Adrenal gland (tissue), 19 donors: ENCODE data around the gene CYP21A2. TPM values are rescaled to one million over a fixed set of nuclear protein-coding genes. Genes with fewer than 3 reads are reported as not detected.
A peak's percentile ranks its signal among the peaks of the same experiment; 100 is the strongest.
"Not testable (repeated sequence)": the region's sequence is repeated elsewhere in the genome, so short reads cannot be mapped to it uniquely, and the experiment has no call there.

Source experiments
- DNase-seq, 7 donors: peaks; one replicate each; pipeline ENCODE4 v3.0.0-alpha.2; 2019 to 2020
- H3K27ac ChIP-seq, 5 donors: fragments of 200-600 bp; sonication (generic) in 4 of 5; 1 replicate in 3 of 5; 2 replicates in 2 of 5; pipeline versions ENCODE4 v1.5.1 to v1.8.0; 2016 to 2020; ENCODE audit warnings: mild to moderate bottlenecking in 1 of 5
- H3K27me3 ChIP-seq: fragments of 200-600 bp; 2 replicates; pipeline ENCODE4 v1.8.0; 2021
- H3K36me3 ChIP-seq, 2 donors: fragments of 200-600 bp; replicated peaks in 1 of 2; 1 replicate in 1 of 2; 2 replicates in 1 of 2; pipeline versions ENCODE4 v1.5.1 to v1.8.0; 2018 to 2022
- H3K4me1 ChIP-seq, 2 donors: fragments of 200-600 bp; replicated peaks in 1 of 2; 1 replicate in 1 of 2; 2 replicates in 1 of 2; pipeline versions ENCODE4 v1.5.1 to v1.8.0; 2018 to 2021
- H3K4me3 ChIP-seq, 4 donors: fragments of 200-600 bp; sonication (generic) in 3 of 4; one replicate each; pipeline ENCODE4 v1.5.1; 2016 to 2018
- H3K9me3 ChIP-seq, 3 donors: fragments of 200-600 bp; sonication (generic) in 1 of 3; replicated peaks in 1 of 3; 1 replicate in 2 of 3; 2 replicates in 1 of 3; pipeline versions ENCODE4 v1.5.1 to v1.8.0; 2016 to 2021
- POLR2A ChIP-seq, 2 donors: fragments of 450-650 bp; IDR thresholded peaks; one replicate each; pipeline ENCODE4 v1.6.1; 2017; ENCODE audit warnings: antibody characterized with exemption in 2 of 2, mild to moderate bottlenecking in 2 of 2, moderate library complexity in 1 of 2
- WGBS, 4 donors: extraction: QIAGEN DNeasy Blood & Tissue Kit in 2 of 4; methylation state at CpG; one replicate each; pipeline versions ENCODE4 v1.1.5 to v1.1.7; 2013 to 2017; 5-methylcytosine and 5-hydroxymethylcytosine counted together
- intact Hi-C, 2 donors: fragments of 100-400 bp; cut with DNase I; formaldehyde crosslinking; loops; one replicate each; pipeline versions ENCODE4 v1.14.1 to v1.15.0; 2022 to 2023
- long read RNA-seq, 10 donors: library from polyadenylated mRNA in 3 of 10; unstranded in 2 of 10; stranded (forward) in 1 of 10; transcript quantifications; one replicate each; pipeline ENCODE4 v2.0.0 and lab custom pipeline, GENCODE V29; 2021 to 2026
- polyA plus RNA-seq, 3 donors: library from polyadenylated mRNA; stranded (reverse); fragments of 200-250 nt in 2 of 3; fragments of 350-450 nt in 1 of 3; fragmentation: Illumina TruSeq in 1 of 3; extraction: RNeasy Lipid Tissue Mini Kit (QIAGEN cat#74804) in 1 of 3; gene quantifications; one replicate each; pipeline ENCODE4 v1.2.3, GENCODE V29; 2013 to 2014
- total RNA-seq, 9 donors: library from RNA; depleted of rRNA in 4 of 9; stranded (reverse); fragments of >200 nt in 4 of 9; fragments of 120-200 nt in 1 of 9; fragmentation: NEBNext Ultra II Directional in 1 of 9; extraction: Animal tissue kit (Norgen Biotek cat#: 25700) in 1 of 9; gene quantifications; one replicate each; pipeline versions ENCODE4 v1.1.0 to v1.2.4, GENCODE V29; 2013 to 2023
- donor health status: healthy with polysubstance abuse.
- donor health status: Bipolar disorder and iron deficiency.
- donor health status: DM: yes; HTN: yes; CAD: no.
- donor health status: DM: no; HTN: no; CAD: no.
- donor health status: DM: no; HTN: no; CAD: no.
- donor health status: DM: yes; HTN: yes; CAD: no.

Gene CYP21A2
- total RNA-seq, result 1,000 to 10,000 TPM in 8 of 9 donors, 100 to 1,000 TPM in 1; 780 to 6,352 (median 2,415) TPM
- 1,000 to 10,000 TPM in 2 of 3 donors, 100 to 1,000 TPM in 1; 528 to 4,039 (median 2,532) TPM for polyA plus RNA-seq
- long read RNA-seq, donor 1, transcript CYP21A2-232 (2 exons, 649 nt), result minor isoform, 26 of 1,361 reads
- long read RNA-seq, donor 1, transcript CYP21A2-235 (4 exons, 584 nt), result minor isoform, 133 of 1,361 reads
- long read RNA-seq, donor 1, transcript CYP21A2-222 (9 exons, 1,914 nt), result minor isoform, 28 of 1,361 reads
- long read RNA-seq, donor 1, transcript CYP21A2-221 (10 exons, 2,182 nt), result major isoform, 957 of 1,361 reads
- long read RNA-seq, donor 1, partial matches to known transcripts, result 141 of 1,361 reads
- long read RNA-seq, donor 1, other reads (novel, unspliced or antisense), result 70 of 1,361 reads
- long read RNA-seq, donor 2, transcript CYP21A2-235 (4 exons, 584 nt), result minor isoform, 98 of 1,406 reads
- long read RNA-seq, donor 2, transcript CYP21A2-232 (2 exons, 649 nt), result minor isoform, 15 of 1,406 reads
- long read RNA-seq, donor 2, transcript CYP21A2-221 (10 exons, 2,182 nt), result major isoform, 570 of 1,406 reads
- long read RNA-seq, donor 2, partial matches to known transcripts, result 687 of 1,406 reads
- long read RNA-seq, donor 2, other reads (novel, unspliced or antisense), result 28 of 1,406 reads
- long read RNA-seq, donor 3, transcript CYP21A2-221 (10 exons, 2,182 nt), result major isoform, 638 of 1,713 reads
- long read RNA-seq, donor 3, transcript CYP21A2-235 (4 exons, 584 nt), result minor isoform, 84 of 1,713 reads
- long read RNA-seq, donor 3, transcript CYP21A2-232 (2 exons, 649 nt), result minor isoform, 9 of 1,713 reads
- long read RNA-seq, donor 3, transcript CYP21A2-222 (9 exons, 1,914 nt), result minor isoform, 18 of 1,713 reads
- long read RNA-seq, donor 3, partial matches to known transcripts, result 850 of 1,713 reads
- long read RNA-seq, donor 3, other reads (novel, unspliced or antisense), result 109 of 1,713 reads
- long read RNA-seq, donor 4, transcript CYP21A2-222 (9 exons, 1,914 nt), result minor isoform, 49 of 2,939 reads
- long read RNA-seq, donor 4, transcript CYP21A2-233 (9 exons, 1,709 nt), result minor isoform, 7 of 2,939 reads
- long read RNA-seq, donor 4, transcript CYP21A2-221 (10 exons, 2,182 nt), result major isoform, 2,328 of 2,939 reads
- long read RNA-seq, donor 4, partial matches to known transcripts, result 192 of 2,939 reads
- long read RNA-seq, donor 4, other reads (novel, unspliced or antisense), result 361 of 2,939 reads
- long read RNA-seq, donor 5, transcript CYP21A2-221 (10 exons, 2,182 nt), result major isoform, 16,799 of 17,977 reads
- long read RNA-seq, donor 5, transcript CYP21A2-222 (9 exons, 1,914 nt), result minor isoform, 294 of 17,977 reads
- long read RNA-seq, donor 5, transcript CYP21A2-230 (9 exons, 2,137 nt), result minor isoform, 15 of 17,977 reads
- long read RNA-seq, donor 5, transcript CYP21A2-233 (9 exons, 1,709 nt), result minor isoform, 124 of 17,977 reads
- long read RNA-seq, donor 5, partial matches to known transcripts, result 94 of 17,977 reads
- long read RNA-seq, donor 5, other reads (novel, unspliced or antisense), result 642 of 17,977 reads
- long read RNA-seq, donor 6, transcript CYP21A2-233 (9 exons, 1,709 nt), result minor isoform, 8 of 486 reads
- long read RNA-seq, donor 6, transcript CYP21A2-221 (10 exons, 2,182 nt), result major isoform, 303 of 486 reads
- long read RNA-seq, donor 6, transcript CYP21A2-222 (9 exons, 1,914 nt), result minor isoform, 42 of 486 reads
- long read RNA-seq, donor 6, partial matches to known transcripts, result 32 of 486 reads
- long read RNA-seq, donor 6, other reads (novel, unspliced or antisense), result 101 of 486 reads
- long read RNA-seq, donor 7, transcript CYP21A2-221 (10 exons, 2,182 nt), result major isoform, 259 of 431 reads
- long read RNA-seq, donor 7, transcript CYP21A2-235 (4 exons, 584 nt), result minor isoform, 82 of 431 reads
- long read RNA-seq, donor 7, transcript CYP21A2-232 (2 exons, 649 nt), result minor isoform, 6 of 431 reads
- long read RNA-seq, donor 7, partial matches to known transcripts, result 79 of 431 reads
- long read RNA-seq, donor 7, other reads (novel, unspliced or antisense), result 0 of 431 reads
- long read RNA-seq, donor 8, transcript CYP21A2-235 (4 exons, 584 nt), result minor isoform, 181 of 1,696 reads
- long read RNA-seq, donor 8, transcript CYP21A2-222 (9 exons, 1,914 nt), result minor isoform, 44 of 1,696 reads
- long read RNA-seq, donor 8, transcript CYP21A2-221 (10 exons, 2,182 nt), result major isoform, 1,349 of 1,696 reads
- long read RNA-seq, donor 8, transcript CYP21A2-232 (2 exons, 649 nt), result minor isoform, 19 of 1,696 reads
- long read RNA-seq, donor 8, partial matches to known transcripts, result 81 of 1,696 reads
- long read RNA-seq, donor 8, other reads (novel, unspliced or antisense), result 5 of 1,696 reads
- long read RNA-seq, donor 9, transcript CYP21A2-232 (2 exons, 649 nt), result minor isoform, 9 of 659 reads
- long read RNA-seq, donor 9, transcript CYP21A2-235 (4 exons, 584 nt), result minor isoform, 57 of 659 reads
- long read RNA-seq, donor 9, transcript CYP21A2-221 (10 exons, 2,182 nt), result major isoform, 405 of 659 reads
- long read RNA-seq, donor 9, transcript CYP21A2-222 (9 exons, 1,914 nt), result minor isoform, 7 of 659 reads
- long read RNA-seq, donor 9, partial matches to known transcripts, result 159 of 659 reads
- long read RNA-seq, donor 9, other reads (novel, unspliced or antisense), result 19 of 659 reads
- long read RNA-seq, donor 10, transcript CYP21A2-232 (2 exons, 649 nt), result minor isoform, 11 of 1,055 reads
- long read RNA-seq, donor 10, transcript CYP21A2-222 (9 exons, 1,914 nt), result minor isoform, 13 of 1,055 reads
- long read RNA-seq, donor 10, transcript CYP21A2-235 (4 exons, 584 nt), result minor isoform, 125 of 1,055 reads
- long read RNA-seq, donor 10, transcript CYP21A2-221 (10 exons, 2,182 nt), result major isoform, 463 of 1,055 reads
- long read RNA-seq, donor 10, partial matches to known transcripts, result 410 of 1,055 reads
- long read RNA-seq, donor 10, other reads (novel, unspliced or antisense), result 26 of 1,055 reads

DNA sequence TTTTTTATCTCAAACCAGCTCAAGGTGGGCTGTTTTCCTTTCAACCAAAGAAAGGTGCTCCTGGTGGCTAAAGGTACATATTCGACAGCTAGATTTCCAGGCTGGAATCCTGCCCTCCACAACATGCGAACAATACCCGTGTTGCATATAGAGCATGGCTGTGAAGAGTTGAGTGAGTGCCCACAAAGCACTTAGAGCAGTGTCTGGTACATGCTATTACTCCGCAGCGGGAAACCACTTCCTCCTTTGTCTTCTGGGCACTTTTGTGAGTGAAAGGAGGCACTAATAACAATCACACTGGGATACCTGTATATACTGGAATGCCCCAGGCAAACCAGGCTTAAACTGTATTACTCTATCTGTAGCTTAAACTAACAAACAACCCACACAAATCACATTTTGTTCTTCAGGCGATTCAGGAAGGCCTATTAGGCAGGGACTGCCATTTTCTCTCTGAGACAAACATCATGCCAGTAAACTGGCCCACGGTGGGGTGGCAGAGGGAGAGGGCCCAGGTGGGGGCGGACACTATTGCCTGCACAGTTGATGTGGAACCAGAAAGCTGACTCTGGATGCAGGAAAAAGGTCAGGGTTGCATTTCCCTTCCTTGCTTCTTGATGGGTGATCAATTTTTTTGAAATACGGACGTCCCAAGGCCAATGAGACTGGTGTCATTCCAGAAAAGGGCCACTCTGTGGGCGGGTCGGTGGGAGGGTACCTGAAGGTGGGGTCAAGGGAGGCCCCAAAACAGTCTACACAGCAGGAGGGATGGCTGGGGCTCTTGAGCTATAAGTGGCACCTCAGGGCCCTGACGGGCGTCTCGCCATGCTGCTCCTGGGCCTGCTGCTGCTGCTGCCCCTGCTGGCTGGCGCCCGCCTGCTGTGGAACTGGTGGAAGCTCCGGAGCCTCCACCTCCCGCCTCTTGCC is at the start of gene CYP21A2:
Gene CYP21A2, plus strand, starts transcription at position 818 of the 927 bp plus-strand sequence. Its CDS starts 8 bp downstream, at position 826.
- H3K27me3 ChIP-seq, H3K9me3 ChIP-seq, intact Hi-C loops, H3K36me3 ChIP-seq, H3K4me1 ChIP-seq: not testable (repeated sequence)
- peak in 1 of 2 donors; percentile 51 for TF ChIP-seq POLR2A (IDR thresholded peaks at IDR 0.05)
- Histone ChIP-seq H3K27ac (peak within 1 kb of the TSS; percentile 69 to 86 (median 79)), H3K4me3 (peak within 1 kb of the TSS in 1 of 4 donors; percentile 22)
- peak; percentile 80 to 94 (median 90) for DNase-seq
- 37 to 48% (median 44%) methylated on average over 8 to 15 of the region's 19 CpGs for WGBS, 4 donors

- H3K4me3 ChIP-seq, H3K36me3 ChIP-seq, H3K27me3 ChIP-seq, DNase-seq, H3K9me3 ChIP-seq, H3K4me1 ChIP-seq, H3K27ac ChIP-seq, intact Hi-C loops: not testable (repeated sequence)
- no CpG with 5 or more reads among the region's 10 CpGs for WGBS, 4 donors
These were observed 48.9 kb upstream of the CYP21A2 start for GRCh38 chr6:31989363-31989762.

GRCh38 chr6:31994421-31994820 is 43.8 kb upstream of the CYP21A2 start:
- H3K4me3 ChIP-seq, H3K36me3 ChIP-seq, H3K4me1 ChIP-seq, H3K9me3 ChIP-seq, H3K27me3 ChIP-seq, intact Hi-C loops, H3K27ac ChIP-seq: not testable (repeated sequence)
- DNase-seq, result peak in 1 of 7 donors; percentile 13
- WGBS, 4 donors, result 96 to 99% methylated on average over 7 to 9 of the region's 14 CpGs; no CpG with 5 or more reads in 2 of the 4 donors

DNA sequence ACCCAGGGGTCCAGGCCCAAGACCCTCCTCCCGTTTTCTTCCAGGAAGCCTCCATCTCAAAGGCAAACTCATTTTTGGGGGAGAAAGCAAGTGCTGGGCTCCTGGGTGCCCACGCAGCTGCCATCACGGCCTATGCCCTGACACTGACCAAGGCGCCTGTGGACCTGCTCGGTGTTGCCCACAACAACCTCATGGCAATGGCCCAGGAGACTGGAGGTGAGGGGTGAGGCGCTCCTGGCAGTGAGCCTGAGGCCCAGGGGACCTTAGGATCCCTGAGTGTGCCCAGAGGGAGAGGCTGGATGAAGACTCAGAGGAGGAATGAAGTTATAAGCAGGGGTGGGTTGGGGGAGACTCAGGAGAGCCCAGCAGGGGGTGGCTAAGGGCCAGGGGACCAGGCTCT is 41.8 kb upstream of the CYP21A2 start:
- H3K36me3 ChIP-seq, intact Hi-C loops, H3K4me1 ChIP-seq, H3K27me3 ChIP-seq, H3K9me3 ChIP-seq, H3K4me3 ChIP-seq, H3K27ac ChIP-seq: not testable (repeated sequence)
- DNase-seq, result peak in 2 of 7 donors; percentile 14 to 22
- 88 to 100% (median 94%) methylated on average over 1 to 6 of the region's 6 CpGs; no CpG with 5 or more reads in 1 of the 4 donors for WGBS, 4 donors

- intact Hi-C loops, H3K4me3 ChIP-seq, H3K27me3 ChIP-seq, H3K9me3 ChIP-seq, DNase-seq, H3K36me3 ChIP-seq, H3K4me1 ChIP-seq, H3K27ac ChIP-seq: not testable (repeated sequence)
- no CpG with 5 or more reads among the region's 15 CpGs for WGBS, 4 donors
These were observed 35.5 kb upstream of the CYP21A2 start for GRCh38 chr6:32002546-32003268.

GRCh38 chr6:32003301-32003700 is 34.9 kb upstream of the CYP21A2 start:
- intact Hi-C loops, H3K27me3 ChIP-seq, H3K4me1 ChIP-seq, H3K9me3 ChIP-seq, DNase-seq, H3K36me3 ChIP-seq, H3K27ac ChIP-seq, H3K4me3 ChIP-seq: not testable (repeated sequence)
- WGBS, 4 donors, result no CpG with 5 or more reads among the region's 7 CpGs

- H3K27ac ChIP-seq, result peak overlapping the region in 4 of 5 donors; percentile 72 to 82 (median 77)
- intact Hi-C loops, H3K36me3 ChIP-seq, H3K9me3 ChIP-seq, H3K27me3 ChIP-seq, H3K4me3 ChIP-seq, H3K4me1 ChIP-seq: not testable (repeated sequence)
- 79 to 89% (median 82%) methylated on average over 3 to 4 of the region's 4 CpGs; no CpG with 5 or more reads in 1 of the 4 donors for WGBS, 4 donors
- peak in 6 of 7 donors; percentile 2 to 35 (median 14) for DNase-seq
These were observed 33.8 kb upstream of the CYP21A2 start for GRCh38 chr6:32004393-32004792.
